ENCODE results near the gene PCGF1.

PCGF1 gene

DNA sequence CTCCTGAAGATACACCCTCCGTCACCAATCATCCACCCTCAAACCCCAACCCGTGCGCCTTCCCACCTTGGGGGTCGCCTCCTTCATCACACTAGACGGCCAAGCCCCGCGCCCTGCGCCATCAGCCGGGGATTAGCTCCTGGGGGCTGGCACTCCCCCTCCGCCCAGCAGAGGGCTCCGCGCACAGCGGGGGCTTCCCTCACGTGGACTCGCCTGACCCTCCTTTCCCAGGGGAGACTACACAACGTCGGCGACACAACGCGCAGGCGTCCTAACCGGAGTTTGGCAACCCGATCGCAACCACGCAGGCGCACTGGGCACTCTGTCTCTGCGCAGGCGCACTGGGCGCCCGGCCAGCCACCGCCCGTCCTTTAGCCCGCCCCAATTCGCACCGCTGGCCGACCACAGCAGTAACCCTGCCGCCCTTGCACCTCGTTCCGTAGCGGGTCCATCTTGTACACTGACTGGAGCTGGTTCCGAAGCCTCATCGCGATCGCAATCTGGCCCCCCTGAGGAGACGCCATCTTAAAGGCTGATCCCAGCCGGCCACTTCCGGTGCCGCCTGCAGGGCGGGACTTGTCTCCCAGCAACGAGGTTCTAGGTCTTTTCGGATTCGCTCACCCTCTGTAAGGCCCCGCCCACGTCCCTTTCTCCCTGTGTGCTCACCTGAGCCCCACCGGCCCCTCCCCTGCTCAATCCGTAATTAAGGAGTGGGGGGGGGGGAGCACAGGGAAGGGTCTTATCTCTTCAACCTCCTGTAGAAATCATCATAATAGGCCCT is at the start of gene PCGF1:
TSS of gene PCGF1 (minus strand) at position 551 of the 781 bp plus-strand sequence. CDS start at position 524, 27 bp downstream.
- TF ChIP-seq ZFX (IDR thresholded peaks at IDR 0.05), result no peak
- TF ChIP-seq, protein P1, sequence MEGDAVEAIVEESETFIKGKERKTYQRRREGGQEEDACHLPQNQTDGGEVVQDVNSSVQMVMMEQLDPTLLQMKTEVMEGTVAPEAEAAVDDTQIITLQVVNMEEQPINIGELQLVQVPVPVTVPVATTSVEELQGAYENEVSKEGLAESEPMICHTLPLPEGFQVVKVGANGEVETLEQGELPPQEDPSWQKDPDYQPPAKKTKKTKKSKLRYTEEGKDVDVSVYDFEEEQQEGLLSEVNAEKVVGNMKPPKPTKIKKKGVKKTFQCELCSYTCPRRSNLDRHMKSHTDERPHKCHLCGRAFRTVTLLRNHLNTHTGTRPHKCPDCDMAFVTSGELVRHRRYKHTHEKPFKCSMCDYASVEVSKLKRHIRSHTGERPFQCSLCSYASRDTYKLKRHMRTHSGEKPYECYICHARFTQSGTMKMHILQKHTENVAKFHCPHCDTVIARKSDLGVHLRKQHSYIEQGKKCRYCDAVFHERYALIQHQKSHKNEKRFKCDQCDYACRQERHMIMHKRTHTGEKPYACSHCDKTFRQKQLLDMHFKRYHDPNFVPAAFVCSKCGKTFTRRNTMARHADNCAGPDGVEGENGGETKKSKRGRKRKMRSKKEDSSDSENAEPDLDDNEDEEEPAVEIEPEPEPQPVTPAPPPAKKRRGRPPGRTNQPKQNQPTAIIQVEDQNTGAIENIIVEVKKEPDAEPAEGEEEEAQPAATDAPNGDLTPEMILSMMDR (conservative IDR thresholded peaks at IDR 0.05), result no peak
- peak within 1 kb of the TSS; percentile 97 for H3K27ac ChIP-seq

DNA sequence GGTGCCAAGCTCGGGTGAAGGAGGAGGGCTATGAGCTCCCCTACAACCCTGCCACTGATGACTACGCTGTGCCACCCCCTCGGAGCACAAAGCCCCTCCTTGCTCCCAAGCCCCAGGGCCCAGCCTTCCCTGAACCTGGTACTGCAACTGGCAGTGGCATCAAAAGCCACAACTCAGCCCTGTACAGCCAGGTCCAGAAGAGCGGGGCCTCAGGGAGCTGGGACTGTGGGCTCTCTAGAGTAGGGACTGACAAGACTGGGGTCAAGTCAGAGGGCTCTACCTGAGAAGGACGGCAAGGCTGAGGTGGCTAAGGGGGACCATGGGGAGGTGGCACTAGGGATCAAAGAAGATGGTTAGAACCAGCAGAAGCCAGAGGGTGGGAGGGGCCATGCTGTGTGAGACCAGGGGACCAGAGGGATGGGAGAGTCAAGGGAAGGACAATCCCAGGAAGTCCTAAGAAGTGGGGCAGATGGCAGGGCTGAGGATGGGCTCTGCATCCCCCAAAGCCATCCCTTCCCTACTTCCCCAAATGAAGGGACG is 49.4 kb upstream of the PCGF1 start:
- no peak overlapping the region for H3K27ac ChIP-seq
- TF ChIP-seq, protein P1 (conservative IDR thresholded peaks at IDR 0.05), result no peak
- TF ChIP-seq ZFX (IDR thresholded peaks at IDR 0.05), result no peak

DNA sequence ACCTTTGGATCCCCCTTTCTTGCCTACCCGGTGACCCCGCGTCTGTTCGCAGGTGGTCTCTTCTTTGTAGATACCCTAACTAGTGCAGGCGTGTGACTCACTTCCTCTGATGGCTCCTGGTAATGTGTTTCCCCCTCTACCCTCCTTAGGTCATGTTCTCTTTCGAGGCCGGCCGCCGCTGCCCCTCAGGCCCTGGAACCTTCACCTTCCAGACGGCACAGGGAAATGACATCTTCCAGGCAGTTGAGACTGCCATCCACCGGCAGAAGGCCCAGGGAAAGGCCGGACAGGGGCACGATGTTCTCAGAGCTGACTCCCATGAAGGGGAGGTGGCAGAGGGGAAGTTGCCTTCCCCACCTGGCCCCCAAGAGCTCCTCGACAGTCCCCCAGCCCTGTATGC is 48.7 kb upstream of the PCGF1 start:
- no peak overlapping the region for H3K27ac ChIP-seq
- TF ChIP-seq ZFX (IDR thresholded peaks at IDR 0.05), result no peak
- TF ChIP-seq, protein P1 (conservative IDR thresholded peaks at IDR 0.05), result no peak

DNA sequence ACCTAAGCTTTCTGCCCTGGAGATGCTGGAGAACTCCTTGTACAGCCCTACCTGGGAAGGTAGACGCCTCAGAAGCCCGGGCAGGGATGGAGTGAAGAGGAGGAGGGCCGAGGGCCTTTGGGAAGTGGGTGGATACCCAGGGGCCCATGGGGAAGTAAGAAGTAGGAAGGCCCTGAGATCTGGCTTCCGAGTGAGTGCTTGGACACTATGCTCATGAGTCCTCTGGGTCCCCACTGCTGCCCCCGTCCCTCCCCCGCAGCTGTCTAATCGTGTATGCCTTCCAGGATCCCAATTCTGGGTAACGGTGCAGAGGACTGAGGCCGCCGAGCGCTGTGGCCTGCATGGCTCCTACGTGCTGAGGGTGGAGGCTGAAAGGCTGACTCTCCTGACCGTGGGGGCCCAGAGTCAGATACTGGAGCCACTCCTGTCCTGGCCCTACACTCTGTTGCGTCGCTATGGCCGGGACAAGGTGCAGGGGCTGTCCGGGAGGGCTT is 48.2 kb upstream of the PCGF1 start:
- no peak overlapping the region for H3K27ac ChIP-seq

DNA sequence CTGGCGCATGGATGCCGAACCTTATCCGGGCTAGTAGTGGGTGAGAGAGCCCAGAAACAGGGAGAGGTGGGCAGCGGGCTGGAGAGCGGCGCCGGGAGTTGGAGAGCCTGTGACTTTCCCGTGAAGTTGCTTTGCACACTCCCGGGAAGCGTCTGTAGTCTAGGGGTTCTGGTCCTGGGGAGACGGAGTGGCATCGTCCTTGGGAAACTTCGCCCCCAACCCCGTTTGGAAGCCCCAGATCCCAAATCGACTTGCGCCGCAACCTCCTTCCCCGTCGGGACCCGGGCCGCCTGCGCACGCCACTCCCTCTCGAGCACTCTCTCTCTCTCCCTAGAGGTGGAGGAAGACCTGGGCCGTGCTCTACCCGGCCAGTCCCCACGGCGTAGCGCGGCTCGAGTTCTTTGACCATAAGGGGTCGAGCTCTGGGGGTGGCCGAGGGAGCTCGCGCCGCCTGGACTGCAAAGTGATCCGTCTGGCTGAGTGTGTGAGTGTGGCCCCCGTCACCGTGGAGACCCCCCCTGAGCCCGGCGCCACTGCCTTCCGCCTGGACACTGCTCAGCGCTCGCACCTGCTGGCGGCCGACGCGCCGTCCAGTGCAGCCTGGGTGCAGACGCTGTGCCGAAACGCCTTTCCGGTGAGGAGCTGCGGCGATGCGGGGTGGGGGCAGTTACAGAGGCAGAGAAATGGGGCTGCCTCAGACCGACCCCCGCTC is 47.5 kb upstream of the PCGF1 start:
- H3K27ac ChIP-seq, result no peak overlapping the region
- no peak for TF ChIP-seq ZFX (IDR thresholded peaks at IDR 0.05)

More for the DNA sequence above, 48.2 kb upstream of the PCGF1 start:
- TF ChIP-seq, protein P1 (conservative IDR thresholded peaks at IDR 0.05), result no peak
- TF ChIP-seq ZFX (IDR thresholded peaks at IDR 0.05), result no peak

DNA sequence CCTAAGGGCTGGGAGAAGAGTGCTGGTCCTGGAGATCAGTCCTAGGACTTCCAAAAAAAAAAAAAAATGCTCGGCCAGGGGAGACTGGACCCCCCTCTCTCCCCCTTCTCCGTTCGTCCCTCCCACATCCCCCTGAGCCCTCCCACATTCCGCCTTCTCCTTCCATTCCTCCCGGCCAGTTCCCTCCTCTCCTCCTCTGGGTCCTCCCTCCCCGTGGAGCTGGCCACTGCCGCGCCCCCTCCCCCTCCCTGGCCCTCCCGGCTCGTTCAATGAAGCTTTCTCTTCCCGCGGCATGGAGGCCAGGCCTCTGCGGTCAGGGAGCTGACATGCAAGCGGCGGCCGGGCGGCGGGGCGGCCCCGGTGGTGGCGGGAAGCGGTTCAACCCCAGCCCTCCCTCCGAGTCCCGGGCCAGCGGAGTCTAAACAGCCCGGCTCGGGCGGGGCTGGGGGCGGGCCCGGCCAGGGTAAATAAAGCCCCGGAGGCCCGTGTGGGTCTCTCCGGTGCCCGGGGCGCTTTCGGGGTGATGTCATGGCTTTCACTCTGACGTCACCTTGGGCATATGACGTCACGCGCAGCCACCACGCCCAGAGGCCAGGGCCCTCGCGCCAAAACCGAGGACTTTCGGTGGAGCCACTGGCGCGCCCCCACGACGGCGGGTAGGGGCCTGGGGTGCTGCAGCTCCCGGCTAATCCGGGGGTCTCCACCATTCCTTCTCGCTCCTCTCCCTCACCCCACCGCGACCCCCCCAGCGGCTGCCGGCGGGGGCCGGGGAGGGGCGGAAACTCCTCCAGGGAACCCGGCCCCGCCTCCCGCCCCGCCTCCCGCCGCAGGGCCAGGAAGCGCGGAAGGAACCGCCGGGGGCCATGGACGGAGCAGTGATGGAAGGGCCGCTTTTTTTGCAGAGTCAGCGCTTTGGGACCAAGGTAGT is 46.7 kb upstream of the PCGF1 start, which contains the start of the genes DOK1 and LOXL3:
TSS of gene DOK1 (plus strand) at position 829 of the 928 bp plus-strand sequence. CDS start at position 864, 35 bp downstream.
TSS of gene LOXL3 (minus strand) at position 51 of the 928 bp plus-strand sequence. CDS start 1,308 bp downstream, outside the sequence.
- TF ChIP-seq, protein P1 (conservative IDR thresholded peaks at IDR 0.05), result no peak
- TF ChIP-seq ZFX (IDR thresholded peaks at IDR 0.05), result no peak
- H3K27ac ChIP-seq, result no peak within 1 kb of the TSS; the same call in 1 of the 2 replicates

All from C4-2B (cell line).